Ascending aorta (tissue), 2 donors: ENCODE data around the gene KRT40. TPM values are rescaled to one million over a fixed set of nuclear protein-coding genes. Genes with fewer than 3 reads are reported as not detected.
"Not testable (repeated sequence)": the region's sequence is repeated elsewhere in the genome, so short reads cannot be mapped to it uniquely, and the experiment has no call there.

Experiments
- DNase-seq, 2 donors: peaks; one replicate each; pipeline ENCODE4 v3.0.0-alpha.2; 2019; ENCODE audit warnings: low spot score in 2 of 2
- H3K27ac ChIP-seq, 2 donors: fragments of 200-600 bp; sonication (generic); one replicate each; pipeline ENCODE4 v1.5.1; 2016 to 2017; ENCODE audit warnings: mild to moderate bottlenecking in 1 of 2
- H3K27me3 ChIP-seq: fragments of 200-600 bp; sonication (generic); one replicate; pipeline ENCODE4 v1.5.1; 2017
- H3K36me3 ChIP-seq, 2 donors: fragments of 200-600 bp; sonication (generic); one replicate each; pipeline ENCODE4 v1.5.1; 2016
- H3K4me1 ChIP-seq, 2 donors: fragments of 200-600 bp; sonication (generic); one replicate each; pipeline ENCODE4 v1.5.1; 2016 to 2017; ENCODE audit warnings: mild to moderate bottlenecking in 1 of 2
- H3K4me3 ChIP-seq, 2 donors: fragments of 200-600 bp; sonication (generic); one replicate each; pipeline ENCODE4 v1.5.1; 2016 to 2017; ENCODE audit warnings: mild to moderate bottlenecking in 1 of 2
- H3K9me3 ChIP-seq, 2 donors: fragments of 200-600 bp; sonication (generic); one replicate each; pipeline ENCODE4 v1.5.1; 2016
- intact Hi-C: fragments of 100-400 bp; cut with DNase I; formaldehyde crosslinking; loops from one replicate; pipeline ENCODE4 v1.15.1; 2023
- total RNA-seq: library from RNA; depleted of rRNA; stranded (reverse); fragments of >200 nt; gene quantifications from one replicate; pipeline ENCODE4 v1.1.0, GENCODE V29; 2016
- TF ChIP-seq, protein P1 (sequence below), 3 experiments: fragments of 200-600 bp in 2 of 3; fragments of 450-650 bp in 1 of 3; sonication (generic) in 2 of 3; IDR thresholded peaks; one replicate each; pipeline ENCODE4 v1.5.1; 2016 to 2019; ENCODE audit warnings: antibody characterized with exemption in 3 of 3, mild to moderate bottlenecking in 1 of 3, moderate library complexity in 1 of 3

The KRT40 gene
- total RNA-seq, 1 donor from 2014 or later: not detected

DNA sequence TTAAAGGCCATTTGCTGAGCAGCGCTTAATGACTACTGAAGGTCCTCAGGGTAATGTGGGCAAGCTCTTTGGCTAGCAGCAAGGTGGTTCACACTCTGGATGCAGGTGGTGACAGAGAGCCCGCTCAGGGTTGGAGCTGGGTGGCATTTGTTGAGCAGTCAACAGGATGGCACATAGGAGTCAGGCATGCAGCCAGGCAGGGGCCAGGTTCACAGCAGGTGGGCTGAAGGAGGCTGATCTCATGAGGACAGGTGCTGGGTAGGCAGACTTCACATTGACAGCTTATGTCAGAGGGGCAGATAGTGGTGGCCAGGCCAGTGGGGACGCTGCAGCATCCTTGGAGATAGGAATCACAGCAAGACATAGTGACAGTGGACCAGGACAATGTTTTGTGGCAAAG lies 20.3 kb upstream of the KRT40 start:
- Histone ChIP-seq H3K4me1 (no peaks in the 10 kb centered on the region), H3K4me3 (no peak overlapping the region), H3K36me3 (no peaks in the 10 kb centered on the region), H3K9me3 (no peaks in the 10 kb centered on the region), H3K27ac (no peak overlapping the region), H3K27me3 (no peaks in the 10 kb centered on the region)
- DNase-seq: no peak
- intact Hi-C loops: no loop called here
- TF ChIP-seq, protein P1, sequence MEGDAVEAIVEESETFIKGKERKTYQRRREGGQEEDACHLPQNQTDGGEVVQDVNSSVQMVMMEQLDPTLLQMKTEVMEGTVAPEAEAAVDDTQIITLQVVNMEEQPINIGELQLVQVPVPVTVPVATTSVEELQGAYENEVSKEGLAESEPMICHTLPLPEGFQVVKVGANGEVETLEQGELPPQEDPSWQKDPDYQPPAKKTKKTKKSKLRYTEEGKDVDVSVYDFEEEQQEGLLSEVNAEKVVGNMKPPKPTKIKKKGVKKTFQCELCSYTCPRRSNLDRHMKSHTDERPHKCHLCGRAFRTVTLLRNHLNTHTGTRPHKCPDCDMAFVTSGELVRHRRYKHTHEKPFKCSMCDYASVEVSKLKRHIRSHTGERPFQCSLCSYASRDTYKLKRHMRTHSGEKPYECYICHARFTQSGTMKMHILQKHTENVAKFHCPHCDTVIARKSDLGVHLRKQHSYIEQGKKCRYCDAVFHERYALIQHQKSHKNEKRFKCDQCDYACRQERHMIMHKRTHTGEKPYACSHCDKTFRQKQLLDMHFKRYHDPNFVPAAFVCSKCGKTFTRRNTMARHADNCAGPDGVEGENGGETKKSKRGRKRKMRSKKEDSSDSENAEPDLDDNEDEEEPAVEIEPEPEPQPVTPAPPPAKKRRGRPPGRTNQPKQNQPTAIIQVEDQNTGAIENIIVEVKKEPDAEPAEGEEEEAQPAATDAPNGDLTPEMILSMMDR (IDR thresholded peaks at IDR 0.05): no peak

- H3K27ac ChIP-seq: no peak overlapping the region
- no peaks in the 10 kb centered on the region for H3K9me3 ChIP-seq
- H3K4me1 ChIP-seq: no peaks in the 10 kb centered on the region
- DNase-seq: no peak
- H3K36me3 ChIP-seq: no peaks in the 10 kb centered on the region
- H3K27me3 ChIP-seq: no peaks in the 10 kb centered on the region
- H3K4me3 ChIP-seq: no peak overlapping the region
- intact Hi-C loops: no loop called here
- TF ChIP-seq, protein P1 (IDR thresholded peaks at IDR 0.05): no peak
Observed at GRCh38 chr17:41003926-41004325, 19.8 kb upstream of the KRT40 start.

GRCh38 chr17:41002814-41003213 lies 18.7 kb upstream of the KRT40 start:
- H3K4me3 ChIP-seq: no peak overlapping the region
- DNase-seq: no peak
- no peak overlapping the region for H3K27ac ChIP-seq
- no peaks in the 10 kb centered on the region for H3K27me3 ChIP-seq
- H3K9me3 ChIP-seq: no peaks in the 10 kb centered on the region
- TF ChIP-seq, protein P1 (IDR thresholded peaks at IDR 0.05): no peak
- intact Hi-C loops: no loop called here
- H3K4me1 ChIP-seq: no peaks in the 10 kb centered on the region
- no peaks in the 10 kb centered on the region for H3K36me3 ChIP-seq

DNA sequence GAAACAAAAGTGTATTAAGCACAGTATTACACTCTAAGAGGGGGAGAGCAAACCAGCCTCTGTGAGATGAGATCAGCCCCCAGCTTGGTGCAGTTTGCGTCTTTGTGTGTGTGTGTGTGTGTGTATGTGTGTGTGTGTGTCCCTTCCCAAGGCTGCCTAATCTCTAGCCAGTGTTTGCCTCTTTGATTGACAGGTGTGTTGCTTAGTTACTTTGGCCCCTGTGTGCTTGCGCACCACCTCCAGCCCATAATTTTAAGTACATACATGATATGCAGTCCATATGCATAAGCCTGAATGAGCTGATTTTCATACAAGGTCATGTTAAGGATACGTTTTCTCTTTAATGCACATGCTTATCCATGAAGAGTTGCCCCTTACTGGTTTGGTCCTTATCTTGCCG lies 17.7 kb upstream of the KRT40 start:
- intact Hi-C loops: no loop called here
- DNase-seq: no peak
- TF ChIP-seq, protein P1 (IDR thresholded peaks at IDR 0.05): no peak
- Histone ChIP-seq H3K27ac (no peak overlapping the region), H3K9me3 (no peaks in the 10 kb centered on the region), H3K36me3 (no peaks in the 10 kb centered on the region), H3K27me3 (no peaks in the 10 kb centered on the region), H3K4me1 (no peaks in the 10 kb centered on the region), H3K4me3 (no peak overlapping the region)

GRCh38 chr17:40999563-40999962 lies 15.4 kb upstream of the KRT40 start, which contains the start of gene KRTAP3-2:
KRTAP3-2 (minus strand) TSS chr17:40999906; CDS start chr17:40999853, 53 bp downstream.
- H3K27ac ChIP-seq, H3K9me3 ChIP-seq, H3K36me3 ChIP-seq, DNase-seq, H3K4me3 ChIP-seq, intact Hi-C loops, H3K27me3 ChIP-seq, H3K4me1 ChIP-seq: not testable (repeated sequence)

DNA sequence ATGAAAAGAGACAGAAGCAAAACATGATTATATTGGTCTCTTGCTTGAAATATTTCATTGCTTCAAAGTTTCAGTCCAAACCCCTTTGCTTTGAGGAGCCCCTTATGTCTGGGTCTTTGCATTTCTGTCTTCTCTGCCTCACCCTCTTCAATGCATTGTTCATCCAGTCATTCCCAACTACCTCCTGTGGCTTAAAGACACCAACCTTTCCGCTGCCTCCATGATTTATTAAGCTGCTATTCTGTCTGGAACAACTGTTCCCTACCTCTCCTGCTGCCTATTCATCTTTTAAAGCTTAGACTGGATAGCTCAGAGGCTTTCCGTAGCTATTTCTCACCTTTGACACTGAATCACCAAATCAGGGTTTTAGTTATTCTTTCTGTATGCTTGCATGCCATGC lies 13.2 kb upstream of the KRT40 start:
- Histone ChIP-seq H3K4me3 (no peak overlapping the region), H3K27ac (no peak overlapping the region), H3K4me1 (no peaks in the 10 kb centered on the region), H3K27me3 (no peaks in the 10 kb centered on the region), H3K9me3 (no peaks in the 10 kb centered on the region), H3K36me3 (no peaks in the 10 kb centered on the region)
- DNase-seq: no peak
- intact Hi-C loops: no loop called here
- TF ChIP-seq, protein P1 (IDR thresholded peaks at IDR 0.05): no peak
